ENCODE data around the gene VIM.

The VIM gene

DNA sequence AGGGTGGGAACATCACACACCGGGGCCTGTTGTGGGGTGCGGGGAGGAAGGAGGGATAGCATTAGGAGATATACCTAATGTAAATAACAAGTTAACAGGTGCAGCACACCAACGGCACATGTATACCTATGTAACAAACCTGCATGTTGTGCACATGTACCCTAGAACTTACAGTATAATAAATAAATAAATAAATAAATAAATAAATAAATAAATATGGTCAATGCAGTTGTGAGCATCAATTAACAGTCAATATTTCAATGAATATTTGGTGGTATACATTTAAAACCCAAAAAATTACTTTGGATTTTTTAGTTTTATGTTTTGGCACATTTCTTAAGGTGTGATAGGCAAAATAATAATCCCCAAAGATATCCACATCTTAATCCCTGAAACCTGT lies 42.2 kb upstream of the VIM start:
- H3K4me3 ChIP-seq (ENCODE audit: low read depth, low read length): no peak overlapping the region
- DNase-seq (ENCODE audit: low read depth, low spot score): no peak
- TF ChIP-seq, protein P1, sequence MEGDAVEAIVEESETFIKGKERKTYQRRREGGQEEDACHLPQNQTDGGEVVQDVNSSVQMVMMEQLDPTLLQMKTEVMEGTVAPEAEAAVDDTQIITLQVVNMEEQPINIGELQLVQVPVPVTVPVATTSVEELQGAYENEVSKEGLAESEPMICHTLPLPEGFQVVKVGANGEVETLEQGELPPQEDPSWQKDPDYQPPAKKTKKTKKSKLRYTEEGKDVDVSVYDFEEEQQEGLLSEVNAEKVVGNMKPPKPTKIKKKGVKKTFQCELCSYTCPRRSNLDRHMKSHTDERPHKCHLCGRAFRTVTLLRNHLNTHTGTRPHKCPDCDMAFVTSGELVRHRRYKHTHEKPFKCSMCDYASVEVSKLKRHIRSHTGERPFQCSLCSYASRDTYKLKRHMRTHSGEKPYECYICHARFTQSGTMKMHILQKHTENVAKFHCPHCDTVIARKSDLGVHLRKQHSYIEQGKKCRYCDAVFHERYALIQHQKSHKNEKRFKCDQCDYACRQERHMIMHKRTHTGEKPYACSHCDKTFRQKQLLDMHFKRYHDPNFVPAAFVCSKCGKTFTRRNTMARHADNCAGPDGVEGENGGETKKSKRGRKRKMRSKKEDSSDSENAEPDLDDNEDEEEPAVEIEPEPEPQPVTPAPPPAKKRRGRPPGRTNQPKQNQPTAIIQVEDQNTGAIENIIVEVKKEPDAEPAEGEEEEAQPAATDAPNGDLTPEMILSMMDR (IDR thresholded peaks at IDR 0.05; ENCODE audit: insufficient read depth, low read length, missing control alignments): no peak
- ChIA-PET CTCF (no interaction called here), POLR2A (no interaction called here)

- CTCF ChIA-PET: no interaction called here
- TF ChIP-seq, protein P1 (IDR thresholded peaks at IDR 0.05; ENCODE audit: insufficient read depth, low read length, missing control alignments): no peak
- POLR2A ChIA-PET: no interaction called here
- no peak for DNase-seq (ENCODE audit: low read depth, low spot score)
- no peak overlapping the region for H3K4me3 ChIP-seq (ENCODE audit: low read depth, low read length)
Observed at GRCh38 chr10:17188644-17189172, 39.3 kb upstream of the VIM start.

DNA sequence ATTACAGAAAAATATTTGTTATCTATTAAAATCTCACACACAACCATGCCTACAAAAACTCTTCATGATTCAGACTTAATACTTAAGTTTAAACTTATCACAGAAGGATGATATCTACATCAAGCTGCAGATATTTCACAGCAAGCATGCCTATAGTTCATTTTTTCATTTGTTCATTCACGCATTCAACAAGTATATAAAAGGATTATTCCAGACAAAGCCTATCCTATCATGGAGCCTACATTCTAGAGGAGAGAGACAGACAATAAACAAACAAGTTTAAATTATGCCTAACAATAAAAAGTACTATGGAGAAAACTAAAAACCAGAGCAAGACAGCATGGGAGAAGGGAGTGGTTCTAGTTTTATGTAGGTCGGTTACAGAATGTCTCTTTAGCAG lies 37.4 kb upstream of the VIM start:
- TF ChIP-seq, protein P1 (IDR thresholded peaks at IDR 0.05; ENCODE audit: insufficient read depth, low read length, missing control alignments): no peak
- CTCF ChIA-PET: interaction anchor here (0.8 kb wide), 1 partner anchor 8 kb away, joined by 3 read pairs; no protein-coding TSS in a partner anchor
- no peak overlapping the region for H3K4me3 ChIP-seq (ENCODE audit: low read depth, low read length)
- no peak for DNase-seq (ENCODE audit: low read depth, low spot score)
- POLR2A ChIA-PET: no interaction called here

DNA sequence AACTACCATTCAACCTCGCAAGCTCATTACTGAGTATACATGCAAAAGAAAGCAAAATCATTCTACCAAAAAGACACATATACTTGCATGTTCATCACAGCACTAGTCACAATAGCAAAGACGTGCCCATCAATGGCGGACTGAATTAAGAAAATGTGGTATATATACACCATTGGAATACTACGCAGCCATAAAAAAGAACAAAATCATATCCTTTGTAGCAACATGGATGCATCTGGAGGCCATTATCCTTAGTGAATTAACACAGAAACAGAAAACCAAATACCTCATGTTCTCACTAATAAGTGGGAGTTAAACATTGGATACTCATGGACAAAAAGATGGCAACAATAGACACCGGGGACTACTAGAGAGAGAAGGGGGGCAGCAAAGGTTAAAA lies 33.0 kb upstream of the VIM start:
- TF ChIP-seq, protein P1 (IDR thresholded peaks at IDR 0.05; ENCODE audit: insufficient read depth, low read length, missing control alignments): no peak
- ChIA-PET POLR2A (no interaction called here), CTCF (interaction anchor here (1.6 kb wide), 1 partner anchor 342 kb away, joined by 4 read pairs; no protein-coding TSS in a partner anchor)
- DNase-seq (ENCODE audit: low read depth, low spot score): no peak
- H3K4me3 ChIP-seq (ENCODE audit: low read depth, low read length): no peak overlapping the region

DNA sequence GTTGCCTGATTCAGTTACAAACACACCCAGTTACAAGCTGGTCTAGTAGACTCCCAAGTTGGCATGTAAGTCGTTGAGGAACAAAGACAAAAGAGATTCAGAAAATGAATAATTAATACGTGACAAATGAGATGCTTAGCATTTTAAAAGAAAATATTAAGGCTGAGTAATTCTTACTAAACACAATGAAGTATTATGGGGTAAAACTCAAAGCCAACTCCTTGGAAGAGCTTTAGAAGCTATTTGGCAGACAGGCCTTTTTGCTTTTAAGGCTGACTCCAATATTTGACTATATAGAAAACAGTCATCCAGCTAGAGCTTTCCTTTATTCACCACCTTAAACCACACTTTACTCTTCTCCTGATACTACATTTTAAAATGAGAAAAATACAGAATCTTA lies 32.0 kb upstream of the VIM start:
- DNase-seq (ENCODE audit: low read depth, low spot score): no peak
- CTCF ChIA-PET: interaction anchor here (1.6 kb wide), 1 partner anchor 343 kb away, joined by 4 read pairs; no protein-coding TSS in a partner anchor
- no peak overlapping the region for H3K4me3 ChIP-seq (ENCODE audit: low read depth, low read length)
- POLR2A ChIA-PET: no interaction called here
- TF ChIP-seq, protein P1 (IDR thresholded peaks at IDR 0.05; ENCODE audit: insufficient read depth, low read length, missing control alignments): no peak

- POLR2A ChIA-PET: no interaction called here
- no peak for DNase-seq (ENCODE audit: low read depth, low spot score)
- CTCF ChIA-PET: interaction anchor here (0.7 to 1.6 kb wide), 2 partner anchors 12 to 343 kb away, joined by 4 read pairs; no protein-coding TSS in a partner anchor
- no peak overlapping the region for H3K4me3 ChIP-seq (ENCODE audit: low read depth, low read length)
- TF ChIP-seq, protein P1 (IDR thresholded peaks at IDR 0.05; ENCODE audit: insufficient read depth, low read length, missing control alignments): no peak
Observed at GRCh38 chr10:17196573-17196972, 31.5 kb upstream of the VIM start.
